Bronchial epithelial cell (primary cell): ENCODE data around the gene ZNF79. TPM values are rescaled to one million over a fixed set of nuclear protein-coding genes. Genes with fewer than 3 reads are reported as not detected.
"Not testable (repeated sequence)": the region's sequence is repeated elsewhere in the genome, so short reads cannot be mapped to it uniquely, and the experiment has no call there.

Experiments
- DNase-seq: peaks from one replicate; pipeline ENCODE4 v3.0.0-alpha.2; 2010; ENCODE audit warnings: low read depth
- FAIRE-seq: peaks from 2 replicates; lab custom pipeline; 2011; peaks lifted over from hg19 to GRCh38; lab: Jason Lieb, UNC
- H3K27me3 ChIP-seq: 2 replicates; pipeline ENCODE4 v1.5.1; 2011; ENCODE audit warnings: low read length; ENCODE audit not compliant: control insufficient read depth, insufficient read depth
- H3K36me3 ChIP-seq: 2 replicates; pipeline ENCODE4 v1.5.1; 2011; ENCODE audit warnings: low read length; ENCODE audit not compliant: control insufficient read depth, insufficient read depth
- H3K4me3 ChIP-seq: 2 replicates; pipeline ENCODE4 v1.5.1; 2011; ENCODE audit warnings: mild to moderate bottlenecking, low read depth, low read length, control low read depth
- CTCF ChIP-seq: IDR thresholded peaks from 2 replicates; pipeline ENCODE4 v1.5.1; 2011; ENCODE audit warnings: mild to moderate bottlenecking, moderate library complexity, low read length, control low read depth, inconsistent platforms; ENCODE audit not compliant: insufficient read depth, severe bottlenecking
- total RNA-seq: library from RNA; depleted of rRNA; stranded (reverse); fragments of >200 nt; gene quantifications from 2 replicates; pipeline ENCODE4 v1.2.1, GENCODE V29; 2014

The ZNF79 gene
- total RNA-seq, 1 donor from 2014 or later = 14.0 TPM

GRCh38 chr9:127455324-127455992, 31.3 kb downstream of the ZNF79 start:
- TF ChIP-seq CTCF = peak; percentile 77
- no peak for DNase-seq
- peaks cover 27% of the 10 kb centered on the region for H3K36me3 ChIP-seq
- H3K4me3 ChIP-seq = no peak overlapping the region
- H3K27me3 ChIP-seq = no peaks in the 10 kb centered on the region
- no peak for FAIRE-seq

- no peaks in the 10 kb centered on the region for H3K27me3 ChIP-seq
- H3K4me3 ChIP-seq = no peak overlapping the region
- no peak for FAIRE-seq
- H3K36me3 ChIP-seq = peaks cover 39% of the 10 kb centered on the region
- TF ChIP-seq CTCF = no peak
- DNase-seq = no peak
Measured at GRCh38 chr9:127457191-127457878, 33.2 kb downstream of the ZNF79 start.

DNA sequence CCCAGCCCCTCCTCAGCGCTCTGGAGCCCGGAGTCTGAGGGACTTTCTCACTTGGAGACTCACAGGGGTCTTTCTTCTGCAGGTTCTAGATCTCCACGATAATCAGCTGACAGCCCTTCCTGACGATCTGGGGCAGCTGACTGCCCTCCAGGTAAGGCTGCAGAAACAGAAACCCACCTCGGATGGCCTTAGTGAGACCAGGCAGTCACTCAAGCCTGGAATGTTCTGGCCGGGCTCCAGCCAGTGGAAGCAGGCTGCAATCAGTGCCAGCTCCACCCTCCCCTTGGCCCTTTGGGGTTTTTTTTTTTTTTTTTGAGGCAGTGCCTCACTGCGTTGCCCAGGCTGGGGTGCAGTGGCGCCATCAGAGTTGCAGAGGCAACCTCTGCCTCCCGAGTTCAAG, 34.7 kb downstream of the ZNF79 start:
- no peak for FAIRE-seq
- no peak overlapping the region for H3K4me3 ChIP-seq
- TF ChIP-seq CTCF = no peak
- H3K27me3 ChIP-seq = no peaks in the 10 kb centered on the region
- peaks cover 43% of the 10 kb centered on the region for H3K36me3 ChIP-seq
- no peak for DNase-seq

DNA sequence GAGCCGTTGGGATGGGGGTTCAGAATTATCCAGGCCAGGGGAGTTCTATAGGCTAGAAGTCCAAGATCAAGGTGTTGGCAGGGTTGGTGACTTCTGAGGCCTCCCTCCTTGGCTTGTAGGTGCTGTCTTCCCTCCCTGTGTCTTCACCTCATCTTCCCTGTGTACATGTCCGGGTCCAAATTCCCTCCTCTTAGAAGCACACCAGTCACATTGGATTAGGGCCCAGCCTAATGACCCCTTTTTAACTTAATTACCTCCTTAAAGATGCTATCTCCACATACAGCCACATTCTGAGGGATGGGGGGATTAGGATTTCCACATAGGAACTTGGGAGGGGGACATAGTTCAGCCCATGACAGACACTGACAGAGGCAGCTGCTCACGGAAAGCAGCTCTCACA, 39.2 kb downstream of the ZNF79 start:
- DNase-seq = no peak
- H3K27me3 ChIP-seq = no peaks in the 10 kb centered on the region
- no peak for FAIRE-seq
- TF ChIP-seq CTCF = no peak
- H3K36me3 ChIP-seq = peaks cover 33% of the 10 kb centered on the region
- H3K4me3 ChIP-seq = no peak overlapping the region

DNA sequence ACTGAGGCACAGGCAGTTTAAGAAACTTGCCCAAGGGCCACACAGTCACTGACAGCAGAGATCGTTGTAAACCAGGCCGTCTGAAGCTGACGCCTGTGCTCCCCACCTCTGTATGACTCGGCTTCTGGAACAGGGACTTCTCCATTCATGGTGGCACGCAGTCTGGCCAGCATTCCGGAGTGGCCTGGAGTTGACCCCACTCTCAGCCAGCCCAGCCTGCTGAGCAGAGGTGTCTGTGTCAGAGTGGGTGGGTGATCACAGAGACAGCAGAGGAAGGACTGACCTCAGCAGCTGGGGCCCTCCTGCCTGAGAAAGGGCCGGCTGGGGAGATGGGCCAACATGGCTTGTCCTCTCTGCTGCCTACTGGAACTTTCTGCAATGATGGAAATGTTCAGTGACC, 39.7 kb downstream of the ZNF79 start:
- no peak for TF ChIP-seq CTCF
- Histone ChIP-seq H3K36me3 (peaks cover 30% of the 10 kb centered on the region), H3K27me3 (no peaks in the 10 kb centered on the region), H3K4me3 (no peak overlapping the region)
- FAIRE-seq = no peak
- no peak for DNase-seq

- FAIRE-seq, H3K4me3 ChIP-seq, H3K27me3 ChIP-seq, DNase-seq: not testable (repeated sequence)
- peaks cover 20% of the 10 kb centered on the region for H3K36me3 ChIP-seq
Measured at GRCh38 chr9:127466407-127466917, 42.3 kb downstream of the ZNF79 start.
